HepG2 (cell line): ENCODE results near the gene ASIC3. TPM values are rescaled to one million over a fixed set of nuclear protein-coding genes. Genes with fewer than 3 reads are reported as not detected.

Experiments
- ATAC-seq: fragments of 200-7000 bp; cut with Tn5 transposase; 3 replicates; pipeline ENCODE4 v1.9.1; 2020; ENCODE audit warnings: mild to moderate bottlenecking, moderate library complexity
- BruUV-seq: library from RNA; stranded (reverse); fragments of 400-500 nt; replicated peaks from 2 replicates; lab custom pipeline; 2021; lab: Mats Ljungman, UMichigan
- CTCF ChIA-PET: fragments of 300-600 bp; formaldehyde crosslinking; extraction: SDS; loops from one replicate; lab custom pipeline; 2021; ENCODE audit warnings: low total read pairs, inconsistent platforms, low intra/inter-chr PET ratio; lab: Yijun Ruan, JAX
- POLR2A ChIA-PET: fragments of 350-600 bp; sonication (Branson Sonifier 250); formaldehyde crosslinking; loops from one replicate; lab custom pipeline; 2020; ENCODE audit warnings: antibody characterized with exemption, inconsistent platforms; lab: Yijun Ruan, JAX
- DNase-seq: peaks from one replicate; pipeline ENCODE4 v3.0.0-alpha.2; 2015; ENCODE audit warnings: low spot score
- FAIRE-seq: peaks from 3 replicates; lab custom pipeline; 2011; peaks lifted over from hg19 to GRCh38; lab: Jason Lieb, UNC
- H2AFZ ChIP-seq: one replicate; pipeline ENCODE4 v1.6.1; 2011; ENCODE audit warnings: low read length, inconsistent platforms
- H3K27ac ChIP-seq: fragments of 300-600 bp; 3 replicates; pipeline ENCODE4 v1.8.0; 2011; ENCODE audit warnings: mixed run types, mild to moderate bottlenecking, mixed read lengths, low read length, inconsistent platforms; ENCODE audit not compliant: insufficient read depth; ENCODE audit errors: extremely low read length
- H3K27me3 ChIP-seq, 2 experiments: fragments of 200-600 bp in 1 of 2; 2 replicates in 1 of 2; 3 replicates in 1 of 2; pipeline versions ENCODE4 v1.6.0 to v1.8.0; 2011; ENCODE audit warnings: low read length in 2 of 2, mild to moderate bottlenecking in 2 of 2, moderate library complexity in 2 of 2, inconsistent platforms in 1 of 2; ENCODE audit not compliant: insufficient read depth in 2 of 2, control insufficient read depth in 1 of 2
- H3K36me3 ChIP-seq, 2 experiments: fragments of 200-600 bp in 1 of 2; replicated peaks in 1 of 2; 2 replicates in 1 of 2; 3 replicates in 1 of 2; pipeline versions ENCODE4 v1.5.1 to v1.8.0; 2011; ENCODE audit warnings: low read length in 2 of 2, inconsistent platforms in 1 of 2; ENCODE audit not compliant: insufficient read depth in 2 of 2, control insufficient read depth in 1 of 2
- H3K4me1 ChIP-seq: 2 replicates; pipeline ENCODE4 v1.5.1; 2012; ENCODE audit warnings: low read length, inconsistent platforms; ENCODE audit not compliant: insufficient read depth
- H3K4me2 ChIP-seq: 2 replicates; pipeline ENCODE4 v1.6.0; 2011; ENCODE audit warnings: low read depth, low read length, inconsistent platforms
- H3K4me3 ChIP-seq, 3 experiments: fragments of 200-600 bp in 1 of 3; sonication (generic), shearing (Covaris generic) in 1 of 3; replicated peaks in 1 of 3; 2 replicates each; pipeline ENCODE4 v1.5.1; 2011 to 2016; ENCODE audit warnings: low read length in 3 of 3, inconsistent platforms in 2 of 3, low read depth in 2 of 3, mild to moderate bottlenecking in 2 of 3, control low read depth in 1 of 3, mixed read lengths in 1 of 3; ENCODE audit not compliant: insufficient read depth in 1 of 3
- H3K79me2 ChIP-seq: one replicate; pipeline ENCODE4 v1.6.1; 2011; ENCODE audit warnings: low read length, inconsistent platforms; ENCODE audit not compliant: insufficient read depth
- H3K9ac ChIP-seq: 2 replicates; pipeline ENCODE4 v1.6.0; 2011; ENCODE audit warnings: mild to moderate bottlenecking, low read depth, low read length, inconsistent platforms; ENCODE audit not compliant: insufficient read depth
- H3K9me3 ChIP-seq: 2 replicates; pipeline ENCODE4 v1.5.1; 2012; ENCODE audit warnings: mild to moderate bottlenecking, low read length
- H4K20me1 ChIP-seq: 2 replicates; pipeline ENCODE4 v1.6.0; 2011; ENCODE audit warnings: inconsistent platforms, mild to moderate bottlenecking, low read length, moderate library complexity; ENCODE audit not compliant: insufficient read depth
- GABPB1 ChIP-seq: IDR thresholded peaks from 2 replicates; pipeline ENCODE4 v1.6.1; 2016; ENCODE audit warnings: mild to moderate bottlenecking, missing genetic modification reagents, moderate library complexity, missing compliant biosample characterization
- GATAD1 ChIP-seq: IDR thresholded peaks from 2 replicates; pipeline ENCODE4 v1.6.1; 2016; ENCODE audit warnings: missing genetic modification reagents, missing compliant biosample characterization
- HDAC1 ChIP-seq: sonication (generic); formaldehyde crosslinking; IDR thresholded peaks from 2 replicates; pipeline ENCODE4 v1.5.1; 2020; ENCODE audit warnings: mild to moderate bottlenecking, missing genetic modification reagents
- NFKBIZ ChIP-seq: IDR thresholded peaks from 2 replicates; pipeline ENCODE4 v1.6.1; 2018; ENCODE audit warnings: missing genetic modification reagents, missing compliant biosample characterization
- POLR2G ChIP-seq: fragments of 200-400 bp; formaldehyde crosslinking; IDR thresholded peaks from 2 replicates; pipeline ENCODE4 v1.6.1; 2018; ENCODE audit warnings: mild to moderate bottlenecking, low read depth, low read length, moderate library complexity
- ZNF317 ChIP-seq: sonication (generic); formaldehyde crosslinking; IDR thresholded peaks from 2 replicates; pipeline ENCODE4 v1.5.0; 2020; ENCODE audit warnings: mild to moderate bottlenecking, missing genetic modification reagents
- ZNF792 ChIP-seq: IDR thresholded peaks from 2 replicates; pipeline ENCODE4 v1.6.1; 2016
- WGBS: methylation state at CpG from one replicate; pipeline ENCODE4 v1.1.6; 2017; ENCODE audit warnings: low lambda C conversion rate; 5-methylcytosine and 5-hydroxymethylcytosine counted together
- in situ Hi-C: cut with HindIII; loops from 2 replicates; pipeline ENCODE4 v1.10.0; 2017; ENCODE audit warnings: low pct_unique_long_range_greater_than_20kb; ENCODE audit not compliant: extremely low pct_ligation_motif_present
- intact Hi-C: fragments of 100-400 bp; cut with micrococcal nuclease; formaldehyde crosslinking; loops from one replicate; pipeline ENCODE4 v1.10.0; 2022; ENCODE audit not compliant: unreplicated experiment
- polyA plus RNA-seq, 8 experiments: library from polyadenylated mRNA; depleted of rRNA in 3 of 8; stranded (reverse) in 7 of 8; unstranded in 1 of 8; fragments of >200 nt; fragmentation: Illumina TruSeq in 4 of 8; extraction: Trizol in 4 of 8; gene quantifications; 2 replicates each; pipeline versions ENCODE4 v1.2.1 to v1.2.3, GENCODE V29; 2011 to 2016; ENCODE audit warnings: low read depth in 4 of 8, missing spikeins in 1 of 8, mixed read lengths in 1 of 8; ENCODE audit not compliant: insufficient read depth in 1 of 8
- total RNA-seq, 5 experiments: library from RNA; depleted of rRNA; stranded (reverse); fragments of >200 nt; fragmentation: Illumina TruSeq; extraction: Trizol; gene quantifications; 2 replicates each; pipeline ENCODE4 v1.2.3, GENCODE V29; 2016; ENCODE audit warnings: low read depth in 1 of 5
- TF ChIP-seq, protein P1 (sequence below): sonication (generic); formaldehyde crosslinking; IDR thresholded peaks from 2 replicates; pipeline ENCODE4 v1.9.0; 2022; ENCODE audit warnings: missing genetic modification reagents, mild to moderate bottlenecking, borderline replicate concordance

The ASIC3 gene
- total and polyA plus RNA-seq, 2 of the 13 experiments (the other 11 are each of a cell fraction or from before 2014, with no cell fraction given), result 0.51 TPM; not detected in 1

DNA sequence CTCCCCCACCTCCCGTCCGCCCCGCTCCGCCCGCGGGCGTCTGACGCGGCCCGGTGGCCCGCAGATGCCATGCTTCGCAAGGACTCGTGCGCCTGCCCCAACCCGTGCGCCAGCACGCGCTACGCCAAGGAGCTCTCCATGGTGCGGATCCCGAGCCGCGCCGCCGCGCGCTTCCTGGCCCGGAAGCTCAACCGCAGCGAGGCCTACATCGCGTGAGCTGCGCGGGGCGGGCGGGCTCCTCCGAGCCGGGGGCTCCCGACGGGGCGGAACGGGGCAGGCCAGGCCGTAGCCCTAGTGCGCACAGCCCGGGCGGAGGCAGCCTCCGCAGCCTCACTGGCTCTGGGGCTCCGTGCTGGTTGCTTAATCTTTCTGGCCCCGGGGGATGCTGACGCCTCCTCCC is 2.8 kb downstream of the ASIC3 start (continued):
- TF ChIP-seq HDAC1 (CRISPR knock-in tag) (peak; percentile 35; the same call in 1 of the 2 replicates), GABPB1 (CRISPR knock-in tag) (peak; percentile 57; the same call in 1 of the 2 replicates)

DNA sequence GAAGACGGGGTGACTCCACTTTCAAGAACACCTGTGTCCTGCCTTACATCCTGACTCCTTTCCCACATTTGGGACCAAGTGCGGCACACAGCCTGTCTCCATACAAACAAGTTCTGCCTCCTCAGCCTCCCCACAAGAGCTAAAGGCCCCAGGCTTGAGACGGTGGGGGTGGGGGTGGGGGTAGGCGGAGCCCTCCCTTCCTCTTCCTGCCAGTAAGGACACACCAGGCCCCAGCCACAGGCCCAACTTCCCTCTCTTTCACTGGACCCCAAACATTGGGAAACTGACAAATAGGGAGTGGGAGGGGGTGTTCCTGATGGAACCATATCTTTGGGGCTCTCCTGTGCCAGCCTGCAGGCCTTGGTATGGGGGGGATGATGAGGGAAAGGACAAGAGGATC is 4.8 kb downstream of the ASIC3 start:
- in situ Hi-C loops, result no loop called here
- TF ChIP-seq GATAD1 (no peak), ZNF317 (CRISPR knock-in tag) (no peak), ZNF792 (no peak), POLR2G (no peak), NFKBIZ (CRISPR knock-in tag) (no peak)
- TF ChIP-seq, protein P1, sequence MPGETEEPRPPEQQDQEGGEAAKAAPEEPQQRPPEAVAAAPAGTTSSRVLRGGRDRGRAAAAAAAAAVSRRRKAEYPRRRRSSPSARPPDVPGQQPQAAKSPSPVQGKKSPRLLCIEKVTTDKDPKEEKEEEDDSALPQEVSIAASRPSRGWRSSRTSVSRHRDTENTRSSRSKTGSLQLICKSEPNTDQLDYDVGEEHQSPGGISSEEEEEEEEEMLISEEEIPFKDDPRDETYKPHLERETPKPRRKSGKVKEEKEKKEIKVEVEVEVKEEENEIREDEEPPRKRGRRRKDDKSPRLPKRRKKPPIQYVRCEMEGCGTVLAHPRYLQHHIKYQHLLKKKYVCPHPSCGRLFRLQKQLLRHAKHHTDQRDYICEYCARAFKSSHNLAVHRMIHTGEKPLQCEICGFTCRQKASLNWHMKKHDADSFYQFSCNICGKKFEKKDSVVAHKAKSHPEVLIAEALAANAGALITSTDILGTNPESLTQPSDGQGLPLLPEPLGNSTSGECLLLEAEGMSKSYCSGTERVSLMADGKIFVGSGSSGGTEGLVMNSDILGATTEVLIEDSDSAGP (CRISPR knock-in tag), result no peak
- CTCF ChIA-PET, result no interaction called here
- Histone ChIP-seq H3K4me2 (no peak overlapping the region), H2AFZ (no peak overlapping the region), H4K20me1 (no peaks in the 10 kb centered on the region), H3K27ac (no peak overlapping the region), H3K4me1 (peaks cover 16% of the 10 kb centered on the region), H3K36me3 (0 out of 5 replicates have a peak, but pooled peaks cover 0 to 2% of the 10 kb centered on the region in 2 experiments), H3K9ac (no peak overlapping the region), H3K27me3 (peaks cover 1 to 12% of the 10 kb centered on the region in 2 experiments; a peak in 3 of 5 replicates), H3K4me3 (no peak overlapping the region), H3K79me2 (no peaks in the 10 kb centered on the region), H3K9me3 (no peaks in the 10 kb centered on the region)
- no TSS peak for BruUV-seq
- FAIRE-seq (no peak), DNase-seq (no peak), ATAC-seq (no peak)
- POLR2A ChIA-PET, result no interaction called here
- 100% methylated on average over 3 of the region's 4 CpGs for WGBS
- intact Hi-C loops, result no loop called here
